HG02852 (cell line): Measurements from ENCODE around the gene CA5A.
"Not testable (repeated sequence)": the region's sequence is repeated elsewhere in the genome, so short reads cannot be mapped to it uniquely, and the experiment has no call there.

Experiments used
- ATAC-seq: cut with Tn5 transposase; IDR thresholded peaks from one replicate; pipeline ENCODE4 v1.9.1; 2021; ENCODE audit warnings: mild to moderate bottlenecking, moderate library complexity; ENCODE audit not compliant: unreplicated experiment

Gene CA5A

GRCh38 chr16:87936375-87937230 lies at the start of gene CA5A:
TSS of gene CA5A (minus strand) at chr16:87936529. CDS start at chr16:87936450, 79 bp downstream.
- ATAC-seq, result no peak

GRCh38 chr16:87985493-87985892 lies 49.2 kb upstream of the CA5A start:
- ATAC-seq, result not testable (repeated sequence)

GRCh38 chr16:87984632-87985267 lies 48.4 kb upstream of the CA5A start:
- ATAC-seq, result no peak

GRCh38 chr16:87984180-87984579 lies 47.9 kb upstream of the CA5A start:
- ATAC-seq, result not testable (repeated sequence)

GRCh38 chr16:87983737-87984097 lies 47.4 kb upstream of the CA5A start:
- not testable (repeated sequence) for ATAC-seq

- ATAC-seq, result not testable (repeated sequence)
Measured at GRCh38 chr16:87983072-87983736, 46.9 kb upstream of the CA5A start.

GRCh38 chr16:87982581-87983041 lies 46.3 kb upstream of the CA5A start:
- ATAC-seq, result no peak

GRCh38 chr16:87981376-87981775 lies 45.0 kb upstream of the CA5A start:
- ATAC-seq, result not testable (repeated sequence)

- ATAC-seq, result not testable (repeated sequence)
Measured at GRCh38 chr16:87979911-87980630, 43.7 kb upstream of the CA5A start.

- ATAC-seq, result no peak
Measured at GRCh38 chr16:87979352-87979751, 43.0 kb upstream of the CA5A start.

- no peak for ATAC-seq
Measured at GRCh38 chr16:87978127-87978526, 41.8 kb upstream of the CA5A start.

- no peak for ATAC-seq
Measured at GRCh38 chr16:87976665-87977064, 40.3 kb upstream of the CA5A start.

GRCh38 chr16:87974178-87974577 lies 37.8 kb upstream of the CA5A start:
- no peak for ATAC-seq

- no peak for ATAC-seq
Measured at GRCh38 chr16:87973717-87974116, 37.4 kb upstream of the CA5A start.

- no peak for ATAC-seq
Measured at GRCh38 chr16:87971933-87972332, 35.6 kb upstream of the CA5A start.

GRCh38 chr16:87970186-87970585 lies 33.9 kb upstream of the CA5A start:
- no peak for ATAC-seq

- ATAC-seq, result no peak
Measured at GRCh38 chr16:87968541-87968940, 32.2 kb upstream of the CA5A start.

- ATAC-seq, result no peak
Measured at GRCh38 chr16:87966685-87967185, 30.4 kb upstream of the CA5A start.

- no peak for ATAC-seq
Measured at GRCh38 chr16:87966064-87966645, 29.8 kb upstream of the CA5A start.

GRCh38 chr16:87965417-87965816 lies 29.1 kb upstream of the CA5A start:
- no peak for ATAC-seq
